Effector memory CD4-positive, alpha-beta T cell (primary cell): ENCODE data around the gene ZCWPW2.

Source experiments
- DNase-seq, 3 donors: peaks; one replicate each; pipeline ENCODE4 v3.0.0-alpha.2; 2020
- H3K27ac ChIP-seq: 2 replicates; pipeline ENCODE4 v1.7.0; 2013; ENCODE audit warnings: mild to moderate bottlenecking, low read length, moderate library complexity; ENCODE audit not compliant: insufficient read depth, poor library complexity, severe bottlenecking
- H3K27me3 ChIP-seq: replicated peaks from 2 replicates; pipeline ENCODE4 v1.7.0; 2013; ENCODE audit warnings: mild to moderate bottlenecking, low read length; ENCODE audit not compliant: insufficient read depth, control insufficient read depth, poor library complexity, severe bottlenecking
- H3K36me3 ChIP-seq: 2 replicates; pipeline ENCODE4 v1.7.0; 2013; ENCODE audit warnings: mild to moderate bottlenecking, low read length, moderate library complexity; ENCODE audit not compliant: control insufficient read depth, insufficient read depth
- H3K4me1 ChIP-seq: 2 replicates; pipeline ENCODE4 v1.7.0; 2013; ENCODE audit warnings: low read length, mild to moderate bottlenecking; ENCODE audit not compliant: control insufficient read depth, insufficient read depth, poor library complexity, severe bottlenecking
- H3K4me3 ChIP-seq: 2 replicates; pipeline ENCODE4 v1.7.0; 2013; ENCODE audit warnings: low read length, low read depth, mild to moderate bottlenecking; ENCODE audit not compliant: insufficient read depth, poor library complexity, severe bottlenecking
- H3K9me3 ChIP-seq: 2 replicates; pipeline ENCODE4 v1.7.0; 2013; ENCODE audit warnings: mild to moderate bottlenecking, low read length, moderate library complexity; ENCODE audit not compliant: control insufficient read depth
- total RNA-seq, 3 donors: gene quantifications; one replicate each; lab custom pipeline; 2026; lab: John Stamatoyannopoulos, UW

ZCWPW2 gene, protein sequence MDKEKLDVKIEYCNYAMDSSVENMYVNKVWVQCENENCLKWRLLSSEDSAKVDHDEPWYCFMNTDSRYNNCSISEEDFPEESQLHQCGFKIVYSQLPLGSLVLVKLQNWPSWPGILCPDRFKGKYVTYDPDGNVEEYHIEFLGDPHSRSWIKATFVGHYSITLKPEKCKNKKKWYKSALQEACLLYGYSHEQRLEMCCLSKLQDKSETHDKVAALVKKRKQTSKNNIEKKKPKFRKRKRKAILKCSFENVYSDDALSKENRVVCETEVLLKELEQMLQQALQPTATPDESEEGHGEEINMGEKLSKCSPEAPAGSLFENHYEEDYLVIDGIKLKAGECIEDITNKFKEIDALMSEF
- 3.1 to 6.2 (median 4.2) reads per million in 3 donors for total RNA-seq

DNA sequence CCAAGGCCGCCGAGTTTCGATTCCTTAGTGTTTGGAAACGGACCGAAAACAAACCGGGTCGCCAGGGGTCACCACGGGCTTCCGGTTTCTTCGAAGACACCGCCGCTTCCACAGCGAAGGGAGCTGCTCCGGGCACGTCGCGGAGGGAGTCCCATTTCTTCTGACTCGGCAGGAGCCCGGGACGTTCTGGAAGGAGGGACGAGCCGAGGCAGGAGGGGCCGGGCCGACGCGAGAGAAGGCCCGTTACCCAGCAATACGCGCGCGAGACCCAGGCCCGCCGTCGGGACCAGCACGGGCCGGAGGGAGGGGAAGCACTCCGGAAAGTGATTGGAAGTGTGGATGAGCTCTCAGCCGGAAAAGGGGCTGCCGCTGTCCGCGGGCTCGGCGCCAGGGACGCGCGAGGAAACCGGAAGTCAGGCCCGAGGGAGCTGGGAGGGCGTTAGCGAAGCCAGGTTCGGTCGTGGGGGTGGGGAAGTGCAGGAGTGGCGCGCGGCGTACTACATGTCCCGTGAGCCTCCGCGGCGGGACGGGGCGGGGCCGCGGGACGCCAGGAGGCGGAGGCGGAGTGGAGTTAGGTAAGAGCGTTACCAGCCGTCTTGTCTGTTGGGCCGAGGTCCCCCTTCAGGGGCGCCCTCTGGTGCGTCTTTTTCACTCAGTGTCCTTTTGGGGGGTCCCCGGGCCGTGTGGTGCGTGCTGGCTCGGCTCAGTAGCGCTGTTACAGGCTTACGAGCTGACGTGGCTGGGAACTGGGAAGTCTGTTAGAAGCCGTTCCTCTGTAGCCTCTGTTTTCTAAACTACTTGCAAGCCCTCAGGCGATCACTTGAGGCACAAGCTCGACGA lies at the start of gene ZCWPW2, which contains the start of gene AZI2:
ZCWPW2 (plus strand) TSS at position 93 of the 840 bp plus-strand sequence. CDS start 64,348 bp downstream, outside the sequence.
AZI2 (minus strand) TSS at position 196 of the 840 bp plus-strand sequence. CDS start 8,207 bp downstream, outside the sequence.
- Histone ChIP-seq H3K27me3 (no peaks in the 10 kb centered on the region), H3K4me1 (no peaks in the 10 kb centered on the region)

DNA sequence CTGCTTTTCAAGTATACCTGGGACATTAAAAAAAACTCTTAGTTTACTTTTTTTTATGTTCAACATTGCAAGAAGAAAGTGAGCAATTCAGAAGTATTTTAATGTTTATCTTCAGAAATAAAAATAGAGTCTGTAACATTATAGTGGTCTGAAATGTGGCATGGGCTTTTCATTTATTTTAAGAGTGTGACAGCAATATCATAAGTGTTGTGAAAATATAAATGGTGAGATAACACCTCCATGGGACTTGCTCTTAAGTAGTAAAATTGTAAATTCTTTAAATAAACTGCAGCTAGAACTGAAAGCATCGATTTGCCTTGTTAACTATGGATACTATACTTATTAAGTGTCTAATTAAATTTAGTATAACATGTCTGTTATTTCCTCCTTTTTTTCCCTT lies 48.8 kb upstream of the ZCWPW2 start:
- Histone ChIP-seq H3K27me3 (no peaks in the 10 kb centered on the region), H3K36me3 (no peaks in the 10 kb centered on the region), H3K4me1 (no peaks in the 10 kb centered on the region), H3K4me3 (no peak overlapping the region), H3K27ac (no peak overlapping the region), H3K9me3 (no peaks in the 10 kb centered on the region)
- no peak for DNase-seq

More for the DNA sequence above, at the start of gene ZCWPW2, which contains the start of gene AZI2:
- peak; percentile 83 to 89 (median 85) for DNase-seq
- H3K4me3 ChIP-seq = peak within 1 kb of the TSS; percentile 99
- no peaks in the 10 kb centered on the region for H3K36me3 ChIP-seq
- peak within 1 kb of the TSS; percentile 95 for H3K27ac ChIP-seq
- no peaks in the 10 kb centered on the region for H3K9me3 ChIP-seq

DNA sequence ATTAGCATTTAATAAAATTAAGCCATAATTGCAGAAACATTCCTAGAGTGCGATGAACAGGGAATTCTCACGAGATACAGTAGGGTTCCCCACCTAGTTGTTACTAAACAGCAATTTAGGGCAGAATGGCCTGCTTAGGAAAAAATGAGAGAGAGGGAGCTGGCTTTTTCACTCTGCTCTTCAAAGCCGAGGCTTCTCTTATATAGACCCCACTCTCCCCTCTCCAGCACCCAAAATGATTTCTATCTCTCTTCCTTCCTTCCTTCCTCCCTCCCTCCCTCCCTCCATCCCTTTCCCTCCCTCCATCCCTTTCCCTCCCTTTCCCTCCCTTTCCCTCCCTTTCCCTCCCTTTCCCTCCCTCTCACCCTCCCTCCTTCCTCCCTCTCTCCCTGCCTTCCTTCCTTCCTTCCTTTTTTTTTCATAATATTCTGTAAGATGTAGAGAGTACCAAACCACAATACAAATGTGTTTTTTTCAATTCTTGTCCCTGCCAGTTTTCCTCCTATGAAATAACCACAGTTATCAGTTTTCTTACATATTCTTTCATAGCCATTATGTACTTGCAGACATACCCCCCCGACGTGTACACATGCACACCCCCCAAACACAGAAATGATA lies 48.1 kb upstream of the ZCWPW2 start:
- H3K36me3 ChIP-seq = no peaks in the 10 kb centered on the region

DNA sequence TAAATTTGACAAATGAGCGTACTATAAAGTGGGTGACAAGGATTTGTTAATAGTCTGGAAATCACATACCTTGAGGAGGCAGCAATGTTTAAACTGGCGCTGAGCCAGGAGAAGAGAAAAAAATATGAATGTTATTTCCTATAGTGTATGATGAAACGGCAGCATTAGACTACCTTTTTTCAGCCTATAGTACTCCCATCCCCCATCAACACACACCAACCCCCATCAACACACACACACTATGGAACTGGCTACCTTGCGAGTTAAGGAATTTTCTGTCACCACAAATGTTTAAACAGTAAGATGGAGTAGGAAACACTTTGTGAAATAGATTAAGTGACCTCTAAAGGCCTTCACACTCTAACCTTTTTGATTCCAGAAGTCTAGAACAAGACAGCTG lies 46.8 kb upstream of the ZCWPW2 start:
- Histone ChIP-seq H3K27ac (no peak overlapping the region), H3K4me3 (no peak overlapping the region), H3K27me3 (no peaks in the 10 kb centered on the region), H3K36me3 (no peaks in the 10 kb centered on the region), H3K4me1 (no peaks in the 10 kb centered on the region), H3K9me3 (no peaks in the 10 kb centered on the region)
- no peak for DNase-seq

More for the DNA sequence above, 48.1 kb upstream of the ZCWPW2 start:
- Histone ChIP-seq H3K4me1 (no peaks in the 10 kb centered on the region), H3K27me3 (no peaks in the 10 kb centered on the region), H3K27ac (no peak overlapping the region), H3K4me3 (no peak overlapping the region), H3K9me3 (no peaks in the 10 kb centered on the region)
- DNase-seq = no peak

DNA sequence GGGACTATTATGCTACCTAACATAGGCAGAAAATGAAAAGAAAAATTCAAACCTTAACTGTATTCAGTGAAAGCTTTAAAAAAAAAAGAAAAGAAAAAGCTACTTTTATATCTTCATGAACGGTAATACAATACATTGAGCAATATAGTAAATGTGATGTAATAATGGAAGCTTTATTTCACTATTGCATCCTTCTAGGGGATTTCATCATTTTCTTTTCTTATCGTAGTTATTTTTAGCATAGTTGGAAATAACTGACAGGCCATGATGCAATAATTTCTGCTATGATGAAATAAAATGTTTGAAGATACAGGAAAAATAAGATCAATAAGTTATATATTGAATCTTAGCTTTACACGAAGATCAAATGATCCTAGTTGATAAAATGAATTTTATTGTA lies 40.3 kb upstream of the ZCWPW2 start:
- Histone ChIP-seq H3K27me3 (no peaks in the 10 kb centered on the region), H3K4me1 (no peaks in the 10 kb centered on the region), H3K27ac (no peak overlapping the region), H3K36me3 (no peaks in the 10 kb centered on the region), H3K9me3 (no peaks in the 10 kb centered on the region), H3K4me3 (no peak overlapping the region)
- no peak for DNase-seq

DNA sequence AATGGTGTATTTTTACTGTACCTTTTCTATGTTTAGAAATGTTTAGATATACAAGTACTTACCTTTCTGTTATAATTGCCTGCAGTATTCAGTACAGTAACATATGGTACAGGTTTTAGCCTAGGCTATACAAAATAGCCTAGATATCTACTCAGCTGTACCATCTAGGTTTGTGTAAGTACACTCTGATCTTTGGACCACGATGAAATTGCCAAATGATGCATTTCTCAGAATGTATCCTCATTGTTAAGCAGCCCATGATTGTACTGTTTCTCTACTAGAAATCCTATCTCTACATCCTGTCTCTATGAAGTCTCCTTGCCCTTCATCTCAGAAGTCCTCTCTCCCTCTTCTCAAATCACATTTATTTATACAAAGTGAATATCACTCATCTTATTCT lies 32.8 kb upstream of the ZCWPW2 start:
- DNase-seq = no peak
- no peaks in the 10 kb centered on the region for H3K36me3 ChIP-seq
- H3K9me3 ChIP-seq = no peaks in the 10 kb centered on the region
- H3K27me3 ChIP-seq = no peaks in the 10 kb centered on the region
- no peaks in the 10 kb centered on the region for H3K4me1 ChIP-seq
- H3K27ac ChIP-seq = no peak overlapping the region
- no peak overlapping the region for H3K4me3 ChIP-seq

DNA sequence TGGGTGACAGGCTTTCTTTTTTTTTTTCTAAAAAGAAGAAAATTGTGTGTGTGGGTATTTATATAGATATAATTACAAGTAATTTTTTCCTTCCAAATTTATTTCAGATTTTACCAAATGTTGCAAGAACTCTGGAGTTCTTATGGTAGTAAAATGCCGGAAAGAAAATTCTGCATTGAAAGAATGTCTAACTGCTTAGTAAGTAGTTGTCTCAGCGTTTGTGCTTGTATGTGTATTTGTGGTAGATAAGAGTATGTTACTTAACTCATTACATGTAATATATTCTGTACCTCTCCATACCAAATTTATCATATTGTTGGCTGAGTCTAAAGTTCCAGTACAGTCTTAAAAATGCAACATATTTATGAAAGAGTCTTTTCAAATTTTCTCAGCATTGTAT lies 32.3 kb upstream of the ZCWPW2 start:
- no peaks in the 10 kb centered on the region for H3K36me3 ChIP-seq
- H3K27me3 ChIP-seq = no peaks in the 10 kb centered on the region
- no peak overlapping the region for H3K4me3 ChIP-seq
- H3K9me3 ChIP-seq = no peaks in the 10 kb centered on the region
- H3K27ac ChIP-seq = no peak overlapping the region
- no peak for DNase-seq
- H3K4me1 ChIP-seq = no peaks in the 10 kb centered on the region

DNA sequence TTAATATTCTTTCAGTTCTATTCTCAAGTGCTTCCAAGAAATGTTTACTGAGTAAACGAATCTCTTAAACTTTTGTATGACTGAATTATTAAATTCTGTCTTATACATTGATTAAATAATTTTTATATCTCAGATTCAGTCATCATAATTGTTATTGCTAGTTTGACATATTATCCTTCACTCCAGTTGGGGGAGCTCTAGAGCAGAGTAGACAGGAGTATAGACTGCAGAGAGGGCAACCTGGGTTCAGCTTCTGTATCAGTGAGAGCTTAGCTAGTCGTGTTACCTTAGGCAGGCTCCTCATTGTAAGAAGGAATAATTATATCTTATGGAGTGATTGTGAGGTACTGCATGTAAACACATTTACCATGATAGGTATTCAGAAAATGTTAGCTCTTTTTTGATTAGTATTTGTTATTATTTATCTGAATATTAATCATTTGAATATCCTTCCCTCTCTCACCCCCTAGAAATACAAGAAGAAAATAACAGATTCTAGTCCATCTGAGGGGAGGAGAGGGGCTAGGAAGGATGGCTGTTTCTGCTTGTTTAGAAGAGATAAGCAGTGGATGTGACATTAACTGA lies 31.0 kb upstream of the ZCWPW2 start:
- H3K9me3 ChIP-seq = no peaks in the 10 kb centered on the region
- no peaks in the 10 kb centered on the region for H3K4me1 ChIP-seq
- H3K36me3 ChIP-seq = no peaks in the 10 kb centered on the region
- DNase-seq = peak in 2 of 3 donors; percentile 1 to 8
- H3K27me3 ChIP-seq = no peaks in the 10 kb centered on the region
- H3K4me3 ChIP-seq = no peak overlapping the region
- no peak overlapping the region for H3K27ac ChIP-seq

DNA sequence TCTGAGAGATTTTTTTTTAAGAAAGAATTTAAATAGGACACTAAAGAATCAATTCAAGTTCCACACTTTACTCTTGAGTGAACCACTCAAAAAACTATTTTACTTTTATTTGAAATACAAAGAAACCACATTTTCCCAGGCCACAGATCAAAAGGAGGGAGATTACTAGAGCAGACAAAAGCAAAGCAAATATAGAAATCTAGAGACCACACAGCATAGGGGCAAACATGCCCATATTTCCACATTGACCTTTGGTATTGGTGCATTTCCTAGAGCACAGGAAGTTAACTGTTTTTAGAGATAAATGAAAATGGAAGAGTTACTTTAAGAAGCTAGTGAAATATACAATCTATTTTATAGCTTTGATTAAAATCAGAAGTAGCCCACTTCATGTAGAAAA lies 27.5 kb upstream of the ZCWPW2 start:
- Histone ChIP-seq H3K4me3 (no peak overlapping the region), H3K27me3 (no peaks in the 10 kb centered on the region), H3K4me1 (no peaks in the 10 kb centered on the region), H3K9me3 (no peaks in the 10 kb centered on the region), H3K27ac (no peak overlapping the region), H3K36me3 (peaks cover 9% of the 10 kb centered on the region)
- DNase-seq = no peak
